ENCODE measurements around the gene PRKD2. TPM values are rescaled to one million over a fixed set of nuclear protein-coding genes. Genes with fewer than 3 reads are reported as not detected.

The PRKD2 gene
- total and polyA plus RNA-seq, 8 donors, result 13.8 to 90.3 (median 21.0) TPM

DNA sequence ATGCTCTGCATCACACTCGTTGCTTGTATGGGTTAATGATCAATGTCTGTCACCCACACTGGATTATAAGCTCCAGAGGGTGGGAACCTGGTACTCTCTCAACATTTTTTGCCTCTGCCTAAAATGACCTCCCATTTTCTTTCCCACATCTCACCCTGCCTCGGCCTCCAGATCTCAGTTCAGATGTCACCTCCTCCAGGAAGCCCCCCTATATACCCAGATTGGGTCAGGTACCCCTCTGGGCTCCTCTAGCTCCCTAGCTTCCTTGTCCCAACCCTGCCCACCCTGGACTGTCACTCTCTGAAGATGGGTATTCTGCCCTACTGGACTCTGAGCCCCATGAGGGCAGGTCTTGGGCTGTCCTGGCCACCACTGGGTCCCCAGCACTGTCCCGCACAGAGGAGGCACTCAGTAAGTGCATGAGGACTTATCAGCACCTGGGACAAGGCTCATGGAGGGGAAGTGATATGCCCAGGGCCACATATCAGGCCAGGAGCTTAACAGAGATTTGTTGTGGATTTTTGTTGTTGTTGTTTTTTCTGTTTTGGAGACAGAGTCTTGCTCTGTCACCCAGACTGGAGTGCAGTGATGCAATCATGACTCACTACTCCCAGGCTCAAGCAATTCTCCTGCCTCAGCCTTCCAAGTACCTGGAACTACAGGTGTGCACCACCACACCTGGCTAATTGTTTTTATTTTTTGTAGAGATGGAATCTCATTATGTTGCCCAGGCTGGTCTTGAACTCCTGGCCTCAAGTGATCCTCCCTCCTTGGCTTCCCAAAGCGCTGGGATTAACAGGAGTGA, 23.8 kb downstream of the PRKD2 start:
- H3K4me3 ChIP-seq, result no peak overlapping the region
- WGBS, 2 donors, result 92 to 94% methylated on average over 4 of the region's 4 CpGs
- no peak for ATAC-seq
- intact Hi-C loops (cut with DNase I), result no loop called here
- FAIRE-seq, result no peak
- no peaks in the 10 kb centered on the region for H3K9me3 ChIP-seq
- no peak overlapping the region for H3K27ac ChIP-seq
- DNase-seq, result no peak
- H3K36me3 ChIP-seq, result peaks cover 0 to 59% (median 39%) of the 10 kb centered on the region in 3 donors
- H3K27me3 ChIP-seq, result no peaks in the 10 kb centered on the region
- TF ChIP-seq, protein P1, sequence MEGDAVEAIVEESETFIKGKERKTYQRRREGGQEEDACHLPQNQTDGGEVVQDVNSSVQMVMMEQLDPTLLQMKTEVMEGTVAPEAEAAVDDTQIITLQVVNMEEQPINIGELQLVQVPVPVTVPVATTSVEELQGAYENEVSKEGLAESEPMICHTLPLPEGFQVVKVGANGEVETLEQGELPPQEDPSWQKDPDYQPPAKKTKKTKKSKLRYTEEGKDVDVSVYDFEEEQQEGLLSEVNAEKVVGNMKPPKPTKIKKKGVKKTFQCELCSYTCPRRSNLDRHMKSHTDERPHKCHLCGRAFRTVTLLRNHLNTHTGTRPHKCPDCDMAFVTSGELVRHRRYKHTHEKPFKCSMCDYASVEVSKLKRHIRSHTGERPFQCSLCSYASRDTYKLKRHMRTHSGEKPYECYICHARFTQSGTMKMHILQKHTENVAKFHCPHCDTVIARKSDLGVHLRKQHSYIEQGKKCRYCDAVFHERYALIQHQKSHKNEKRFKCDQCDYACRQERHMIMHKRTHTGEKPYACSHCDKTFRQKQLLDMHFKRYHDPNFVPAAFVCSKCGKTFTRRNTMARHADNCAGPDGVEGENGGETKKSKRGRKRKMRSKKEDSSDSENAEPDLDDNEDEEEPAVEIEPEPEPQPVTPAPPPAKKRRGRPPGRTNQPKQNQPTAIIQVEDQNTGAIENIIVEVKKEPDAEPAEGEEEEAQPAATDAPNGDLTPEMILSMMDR (IDR thresholded peaks at IDR 0.05), result no peak
- no peaks in the 10 kb centered on the region for H3K4me1 ChIP-seq

DNA sequence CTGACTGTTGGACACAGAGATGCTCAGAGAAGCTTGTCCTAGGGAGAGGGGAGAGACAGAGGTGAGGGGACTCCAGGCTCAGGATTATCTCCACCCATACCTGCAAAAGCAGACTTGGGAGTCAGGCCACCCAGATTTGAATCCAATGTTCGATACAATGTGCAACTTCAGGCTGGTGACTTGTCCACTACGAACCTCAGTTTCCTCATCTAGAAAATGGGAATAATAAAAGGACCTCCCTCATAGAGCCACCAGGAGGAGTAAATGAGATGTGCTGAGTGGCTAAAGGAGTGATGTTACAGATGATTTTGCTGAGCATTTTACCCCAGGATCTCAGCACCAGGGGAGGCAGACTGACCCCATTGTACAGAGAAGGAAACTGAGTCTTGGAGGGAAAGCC, 25.0 kb downstream of the PRKD2 start:
- H3K9me3 ChIP-seq, result no peaks in the 10 kb centered on the region
- WGBS, 2 donors, result 89 to 95% methylated on average over 2 of the region's 2 CpGs
- intact Hi-C loops (cut with DNase I), result no loop called here
- ATAC-seq (no peak), DNase-seq (no peak), FAIRE-seq (no peak)
- H3K27ac ChIP-seq, result no peak overlapping the region
- no peaks in the 10 kb centered on the region for H3K4me1 ChIP-seq
- TF ChIP-seq, protein P1 (IDR thresholded peaks at IDR 0.05), result no peak
- no peak overlapping the region for H3K4me3 ChIP-seq
- H3K36me3 ChIP-seq, result peaks cover 0 to 66% (median 39%) of the 10 kb centered on the region in 3 donors
- H3K27me3 ChIP-seq, result no peaks in the 10 kb centered on the region

DNA sequence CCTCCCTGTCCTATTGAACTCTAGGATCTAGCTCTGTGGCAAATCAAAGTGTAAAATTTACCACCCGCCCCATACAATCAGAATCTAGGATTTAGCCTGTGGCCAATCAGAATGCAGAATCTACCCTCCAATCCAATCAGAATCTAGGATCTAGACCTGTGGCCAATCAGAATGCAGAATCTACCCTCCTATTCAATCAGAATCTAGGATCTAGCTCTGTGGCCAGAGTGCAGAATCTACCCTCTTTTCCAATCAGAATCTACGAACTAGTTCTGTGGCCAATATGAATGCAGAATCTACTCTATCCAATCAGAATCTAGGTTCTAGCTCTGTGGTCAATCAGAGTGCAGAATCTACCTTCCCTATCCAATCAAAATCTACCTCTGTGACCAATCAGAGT, 25.8 kb downstream of the PRKD2 start:
- 47% methylated on average over 2 of the region's 2 CpGs for WGBS, 2 donors
- Histone ChIP-seq H3K4me1 (no peaks in the 10 kb centered on the region), H3K9me3 (no peaks in the 10 kb centered on the region), H3K27me3 (no peaks in the 10 kb centered on the region), H3K27ac (no peak overlapping the region), H3K4me3 (no peak overlapping the region), H3K36me3 (peaks cover 0 to 66% (median 33%) of the 10 kb centered on the region in 3 donors)
- intact Hi-C loops (cut with DNase I), result no loop called here
- no peak for FAIRE-seq
- TF ChIP-seq, protein P1 (IDR thresholded peaks at IDR 0.05), result no peak
- no peak for ATAC-seq
- DNase-seq, result no peak

DNA sequence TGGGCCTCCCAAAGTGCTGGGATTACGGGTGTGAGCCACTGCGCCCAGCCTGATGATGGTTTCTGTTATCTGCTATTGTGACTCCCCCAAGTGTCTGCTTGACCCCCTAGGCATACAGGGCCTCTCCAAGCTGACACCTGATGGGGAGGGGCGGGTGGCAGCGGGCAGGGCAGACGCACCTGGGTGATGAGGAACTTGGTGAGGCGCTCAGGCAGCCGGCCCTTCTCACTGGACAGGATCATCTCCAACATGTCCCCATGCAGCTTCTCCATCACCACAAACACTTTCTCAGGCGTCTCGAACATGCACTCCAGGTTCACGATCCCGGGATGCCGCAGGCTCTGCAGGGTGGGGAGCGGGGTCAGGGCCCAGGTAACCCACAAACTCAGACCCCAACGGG, 27.6 kb downstream of the PRKD2 start:
- no peak overlapping the region for H3K4me3 ChIP-seq
- intact Hi-C loops (cut with DNase I), result no loop called here

More for the DNA sequence above, 27.6 kb downstream of the PRKD2 start:
- H3K27ac ChIP-seq, result no peak overlapping the region
- no peaks in the 10 kb centered on the region for H3K4me1 ChIP-seq
- TF ChIP-seq, protein P1 (IDR thresholded peaks at IDR 0.05), result no peak
- no peaks in the 10 kb centered on the region for H3K27me3 ChIP-seq
- ATAC-seq (no peak), FAIRE-seq (no peak), DNase-seq (no peak)
- H3K9me3 ChIP-seq, result no peaks in the 10 kb centered on the region
- peaks cover 0 to 70% (median 30%) of the 10 kb centered on the region in 3 donors for H3K36me3 ChIP-seq
- 95% methylated on average over 14 of the region's 14 CpGs for WGBS, 2 donors
